GM23338 (cell line): Measurements from ENCODE around the gene ZFC3H1. TPM values are rescaled to one million over a fixed set of nuclear protein-coding genes. Genes with fewer than 3 reads are reported as not detected.

Experiments
- ATAC-seq: fragments of 200-7000 bp; cut with Tn5 transposase; 3 replicates; pipeline ENCODE4 v1.9.1; 2020
- DNase-seq: peaks from one replicate; pipeline ENCODE4 v3.0.0-alpha.2; 2015; ENCODE audit warnings: low spot score
- H2AFZ ChIP-seq: fragments of 200-600 bp; sonication (generic); 2 replicates; pipeline ENCODE4 v1.8.0; 2016; ENCODE audit warnings: antibody characterized with exemption, mild to moderate bottlenecking, moderate library complexity
- H3F3A ChIP-seq: fragments of 200-600 bp; sonication (generic); replicated peaks from 2 replicates; pipeline ENCODE4 v1.8.0; 2017; ENCODE audit warnings: antibody characterized with exemption, mixed run types, low read depth
- H3K27ac ChIP-seq: fragments of 200-600 bp; sonication (generic); 2 replicates; pipeline ENCODE4 v1.6.1; 2016; ENCODE audit warnings: low read depth
- H3K27me3 ChIP-seq: fragments of 200-600 bp; sonication (generic); 2 replicates; pipeline ENCODE4 v1.8.0; 2016; ENCODE audit warnings: mild to moderate bottlenecking, mixed run types, moderate library complexity; ENCODE audit not compliant: insufficient read depth
- H3K36me3 ChIP-seq: fragments of 200-600 bp; sonication (generic); 2 replicates; pipeline ENCODE4 v1.8.0; 2016; ENCODE audit warnings: mild to moderate bottlenecking; ENCODE audit not compliant: insufficient read depth
- H3K4me1 ChIP-seq: fragments of 200-600 bp; sonication (generic); 2 replicates; pipeline ENCODE4 v1.8.0; 2016; ENCODE audit warnings: mild to moderate bottlenecking, moderate library complexity; ENCODE audit not compliant: insufficient read depth
- H3K4me2 ChIP-seq: fragments of 200-600 bp; sonication (generic); 2 replicates; pipeline ENCODE4 v1.7.1; 2017; ENCODE audit warnings: mixed run types
- H3K4me3 ChIP-seq: fragments of 200-600 bp; sonication (generic); 2 replicates; pipeline ENCODE4 v1.6.1; 2016; ENCODE audit warnings: mixed run types
- H3K79me2 ChIP-seq: fragments of 200-600 bp; sonication (generic); replicated peaks from 2 replicates; pipeline ENCODE4 v1.8.0; 2017; ENCODE audit warnings: mild to moderate bottlenecking; ENCODE audit not compliant: insufficient read depth
- H3K9me2 ChIP-seq: fragments of 200-600 bp; sonication (generic); 2 replicates; pipeline ENCODE4 v1.8.0; 2017; ENCODE audit not compliant: insufficient read depth
- H4K20me1 ChIP-seq: fragments of 200-600 bp; sonication (generic); replicated peaks from 2 replicates; pipeline ENCODE4 v1.8.0; 2017; ENCODE audit warnings: mild to moderate bottlenecking; ENCODE audit not compliant: insufficient read depth
- H3K27ac Mint-ChIP-seq: 2 replicates; pipeline ENCODE4 v1.8.0; 2020; ENCODE audit warnings: inconsistent platforms, mild to moderate bottlenecking, moderate library complexity, mixed read lengths
- H3K27me3 Mint-ChIP-seq: 3 replicates; pipeline ENCODE4 v1.8.0; 2022; ENCODE audit warnings: low read depth, mild to moderate bottlenecking, moderate library complexity, mixed read lengths, inconsistent platforms; ENCODE audit not compliant: insufficient read depth, poor library complexity
- H3K36me3 Mint-ChIP-seq: 3 replicates; pipeline ENCODE4 v1.8.0; 2021; ENCODE audit warnings: low read depth, mild to moderate bottlenecking, inconsistent platforms, moderate library complexity, mixed read lengths
- H3K4me1 Mint-ChIP-seq: 3 replicates; pipeline ENCODE4 v1.8.0; 2020; ENCODE audit warnings: mild to moderate bottlenecking, inconsistent platforms, mixed read lengths
- H3K4me3 Mint-ChIP-seq: 3 replicates; pipeline ENCODE4 v1.8.0; 2021; ENCODE audit warnings: moderate library complexity, mild to moderate bottlenecking, inconsistent platforms, mixed read lengths
- H3K9me3 Mint-ChIP-seq: 3 replicates; pipeline ENCODE4 v1.8.0; 2020; ENCODE audit warnings: moderate library complexity, mild to moderate bottlenecking, inconsistent platforms, mixed read lengths
- CREB1 ChIP-seq: fragments of 250-450 bp; sonication (Bioruptor Pico); IDR thresholded peaks from 2 replicates; pipeline ENCODE4 v1.5.0; 2020; ENCODE audit warnings: low read depth, mild to moderate bottlenecking, moderate library complexity
- ETS1 ChIP-seq: IDR thresholded peaks from 2 replicates; pipeline ENCODE4 v1.6.1; 2016; ENCODE audit warnings: antibody characterized with exemption
- EZH2 ChIP-seq: fragments of 200-600 bp; sonication (generic); IDR thresholded peaks from one replicate; pipeline ENCODE4 v1.8.0; 2017; ENCODE audit warnings: antibody characterized with exemption, mild to moderate bottlenecking, low read depth; ENCODE audit not compliant: unreplicated experiment
- EZH2phosphoT487 ChIP-seq: fragments of 200-600 bp; sonication (generic); IDR thresholded peaks from one replicate; pipeline ENCODE4 v1.8.1; 2018; ENCODE audit warnings: antibody characterized with exemption; ENCODE audit not compliant: unreplicated experiment
- JUNB ChIP-seq: IDR thresholded peaks from one replicate; pipeline ENCODE4 v1.6.1; 2016; ENCODE audit warnings: antibody characterized with exemption; ENCODE audit not compliant: unreplicated experiment
- NANOG ChIP-seq: IDR thresholded peaks from 2 replicates; pipeline ENCODE4 v1.6.1; 2016; ENCODE audit warnings: antibody characterized with exemption, borderline replicate concordance
- POLR2AphosphoS5 ChIP-seq: IDR thresholded peaks from 2 replicates; pipeline ENCODE4 v1.6.1; 2016; ENCODE audit warnings: antibody characterized with exemption, low read depth
- REST ChIP-seq: IDR thresholded peaks from one replicate; pipeline ENCODE4 v1.6.1; 2018; ENCODE audit warnings: antibody characterized with exemption; ENCODE audit not compliant: unreplicated experiment
- STAT1 ChIP-seq: IDR thresholded peaks from one replicate; pipeline ENCODE4 v1.6.1; 2016; ENCODE audit warnings: antibody characterized with exemption; ENCODE audit not compliant: unreplicated experiment
- ZNF114 ChIP-seq: fragments of 250-450 bp; sonication (Bioruptor Pico); IDR thresholded peaks from 2 replicates; pipeline ENCODE4 v1.5.0; 2020; ENCODE audit warnings: mild to moderate bottlenecking, moderate library complexity
- ZNF331 ChIP-seq: fragments of 250-450 bp; sonication (Bioruptor Pico); IDR thresholded peaks from 2 replicates; pipeline ENCODE4 v1.5.0; 2020; ENCODE audit warnings: low read depth, mild to moderate bottlenecking, moderate library complexity
- polyA plus RNA-seq: library from polyadenylated mRNA; unstranded; fragments of >200 nt; fragmentation: Nextera tagmentation; extraction: Ambion mirVana; gene quantifications from 2 replicates; pipeline ENCODE4 v1.2.1, GENCODE V29; 2016
- total RNA-seq: library from RNA; depleted of rRNA; stranded (reverse); fragments of >200 nt; shearing (Covaris generic); gene quantifications from 2 replicates; pipeline ENCODE4 v1.2.3, GENCODE V29; 2014
- TF ChIP-seq, protein P1 (sequence below), 2 experiments: fragments of 200-600 bp in 1 of 2; sonication (generic) in 1 of 2; conservative IDR thresholded peaks; 2 replicates each; pipeline versions ENCODE4 v1.5.1 to v1.6.1; 2016 to 2017; ENCODE audit warnings: antibody characterized with exemption in 2 of 2, low read depth in 2 of 2, mild to moderate bottlenecking in 2 of 2, moderate library complexity in 1 of 2
- TF ChIP-seq, protein P2 (sequence below): fragments of 250-450 bp; sonication (Bioruptor Pico); IDR thresholded peaks from 2 replicates; pipeline ENCODE4 v1.5.0; 2020; ENCODE audit warnings: mild to moderate bottlenecking, moderate library complexity

The ZFC3H1 gene
- total and polyA plus RNA-seq, 2 experiments from 2014 or later = 30.3 to 46.2 TPM

GRCh38 chr12:71704920-71705319 is 41.3 kb upstream of the ZFC3H1 start:
- Histone ChIP-seq H3K36me3 (no peaks in the 10 kb centered on the region; the same call in 1 of the 2 replicates), H3K4me2 (no peak overlapping the region), H3K4me3 (no peak overlapping the region), H2AFZ (no peak overlapping the region), H3K27me3 (no peaks in the 10 kb centered on the region), H3F3A (no peaks in the 10 kb centered on the region), H3K4me1 (peaks cover 20% of the 10 kb centered on the region), H3K27ac (no peak overlapping the region), H3K79me2 (no peaks in the 10 kb centered on the region), H4K20me1 (no peaks in the 10 kb centered on the region), H3K9me2 (no peaks in the 10 kb centered on the region)
- Mint-ChIP-seq H3K27ac (no peak overlapping the region), H3K4me1 (peaks cover 12% of the 10 kb centered on the region), H3K27me3 (no peaks in the 10 kb centered on the region), H3K9me3 (no peaks in the 10 kb centered on the region), H3K36me3 (peaks cover 4% of the 10 kb centered on the region; the same call in 2 of the 3 replicates), H3K4me3 (no peak overlapping the region)
- TF ChIP-seq EZH2phosphoT487 (no peak), NANOG (no peak), CREB1 (CRISPR knock-in tag) (no peak), JUNB (no peak), ZNF331 (CRISPR knock-in tag) (no peak), REST (no peak), POLR2AphosphoS5 (no peak), ETS1 (no peak), EZH2 (no peak), ZNF114 (CRISPR knock-in tag) (no peak), STAT1 (no peak)
- TF ChIP-seq, protein P1, sequence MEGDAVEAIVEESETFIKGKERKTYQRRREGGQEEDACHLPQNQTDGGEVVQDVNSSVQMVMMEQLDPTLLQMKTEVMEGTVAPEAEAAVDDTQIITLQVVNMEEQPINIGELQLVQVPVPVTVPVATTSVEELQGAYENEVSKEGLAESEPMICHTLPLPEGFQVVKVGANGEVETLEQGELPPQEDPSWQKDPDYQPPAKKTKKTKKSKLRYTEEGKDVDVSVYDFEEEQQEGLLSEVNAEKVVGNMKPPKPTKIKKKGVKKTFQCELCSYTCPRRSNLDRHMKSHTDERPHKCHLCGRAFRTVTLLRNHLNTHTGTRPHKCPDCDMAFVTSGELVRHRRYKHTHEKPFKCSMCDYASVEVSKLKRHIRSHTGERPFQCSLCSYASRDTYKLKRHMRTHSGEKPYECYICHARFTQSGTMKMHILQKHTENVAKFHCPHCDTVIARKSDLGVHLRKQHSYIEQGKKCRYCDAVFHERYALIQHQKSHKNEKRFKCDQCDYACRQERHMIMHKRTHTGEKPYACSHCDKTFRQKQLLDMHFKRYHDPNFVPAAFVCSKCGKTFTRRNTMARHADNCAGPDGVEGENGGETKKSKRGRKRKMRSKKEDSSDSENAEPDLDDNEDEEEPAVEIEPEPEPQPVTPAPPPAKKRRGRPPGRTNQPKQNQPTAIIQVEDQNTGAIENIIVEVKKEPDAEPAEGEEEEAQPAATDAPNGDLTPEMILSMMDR (conservative IDR thresholded peaks at IDR 0.05; ENCODE audit: low read depth in 2 of 2) = no peak
- TF ChIP-seq, protein P2, sequence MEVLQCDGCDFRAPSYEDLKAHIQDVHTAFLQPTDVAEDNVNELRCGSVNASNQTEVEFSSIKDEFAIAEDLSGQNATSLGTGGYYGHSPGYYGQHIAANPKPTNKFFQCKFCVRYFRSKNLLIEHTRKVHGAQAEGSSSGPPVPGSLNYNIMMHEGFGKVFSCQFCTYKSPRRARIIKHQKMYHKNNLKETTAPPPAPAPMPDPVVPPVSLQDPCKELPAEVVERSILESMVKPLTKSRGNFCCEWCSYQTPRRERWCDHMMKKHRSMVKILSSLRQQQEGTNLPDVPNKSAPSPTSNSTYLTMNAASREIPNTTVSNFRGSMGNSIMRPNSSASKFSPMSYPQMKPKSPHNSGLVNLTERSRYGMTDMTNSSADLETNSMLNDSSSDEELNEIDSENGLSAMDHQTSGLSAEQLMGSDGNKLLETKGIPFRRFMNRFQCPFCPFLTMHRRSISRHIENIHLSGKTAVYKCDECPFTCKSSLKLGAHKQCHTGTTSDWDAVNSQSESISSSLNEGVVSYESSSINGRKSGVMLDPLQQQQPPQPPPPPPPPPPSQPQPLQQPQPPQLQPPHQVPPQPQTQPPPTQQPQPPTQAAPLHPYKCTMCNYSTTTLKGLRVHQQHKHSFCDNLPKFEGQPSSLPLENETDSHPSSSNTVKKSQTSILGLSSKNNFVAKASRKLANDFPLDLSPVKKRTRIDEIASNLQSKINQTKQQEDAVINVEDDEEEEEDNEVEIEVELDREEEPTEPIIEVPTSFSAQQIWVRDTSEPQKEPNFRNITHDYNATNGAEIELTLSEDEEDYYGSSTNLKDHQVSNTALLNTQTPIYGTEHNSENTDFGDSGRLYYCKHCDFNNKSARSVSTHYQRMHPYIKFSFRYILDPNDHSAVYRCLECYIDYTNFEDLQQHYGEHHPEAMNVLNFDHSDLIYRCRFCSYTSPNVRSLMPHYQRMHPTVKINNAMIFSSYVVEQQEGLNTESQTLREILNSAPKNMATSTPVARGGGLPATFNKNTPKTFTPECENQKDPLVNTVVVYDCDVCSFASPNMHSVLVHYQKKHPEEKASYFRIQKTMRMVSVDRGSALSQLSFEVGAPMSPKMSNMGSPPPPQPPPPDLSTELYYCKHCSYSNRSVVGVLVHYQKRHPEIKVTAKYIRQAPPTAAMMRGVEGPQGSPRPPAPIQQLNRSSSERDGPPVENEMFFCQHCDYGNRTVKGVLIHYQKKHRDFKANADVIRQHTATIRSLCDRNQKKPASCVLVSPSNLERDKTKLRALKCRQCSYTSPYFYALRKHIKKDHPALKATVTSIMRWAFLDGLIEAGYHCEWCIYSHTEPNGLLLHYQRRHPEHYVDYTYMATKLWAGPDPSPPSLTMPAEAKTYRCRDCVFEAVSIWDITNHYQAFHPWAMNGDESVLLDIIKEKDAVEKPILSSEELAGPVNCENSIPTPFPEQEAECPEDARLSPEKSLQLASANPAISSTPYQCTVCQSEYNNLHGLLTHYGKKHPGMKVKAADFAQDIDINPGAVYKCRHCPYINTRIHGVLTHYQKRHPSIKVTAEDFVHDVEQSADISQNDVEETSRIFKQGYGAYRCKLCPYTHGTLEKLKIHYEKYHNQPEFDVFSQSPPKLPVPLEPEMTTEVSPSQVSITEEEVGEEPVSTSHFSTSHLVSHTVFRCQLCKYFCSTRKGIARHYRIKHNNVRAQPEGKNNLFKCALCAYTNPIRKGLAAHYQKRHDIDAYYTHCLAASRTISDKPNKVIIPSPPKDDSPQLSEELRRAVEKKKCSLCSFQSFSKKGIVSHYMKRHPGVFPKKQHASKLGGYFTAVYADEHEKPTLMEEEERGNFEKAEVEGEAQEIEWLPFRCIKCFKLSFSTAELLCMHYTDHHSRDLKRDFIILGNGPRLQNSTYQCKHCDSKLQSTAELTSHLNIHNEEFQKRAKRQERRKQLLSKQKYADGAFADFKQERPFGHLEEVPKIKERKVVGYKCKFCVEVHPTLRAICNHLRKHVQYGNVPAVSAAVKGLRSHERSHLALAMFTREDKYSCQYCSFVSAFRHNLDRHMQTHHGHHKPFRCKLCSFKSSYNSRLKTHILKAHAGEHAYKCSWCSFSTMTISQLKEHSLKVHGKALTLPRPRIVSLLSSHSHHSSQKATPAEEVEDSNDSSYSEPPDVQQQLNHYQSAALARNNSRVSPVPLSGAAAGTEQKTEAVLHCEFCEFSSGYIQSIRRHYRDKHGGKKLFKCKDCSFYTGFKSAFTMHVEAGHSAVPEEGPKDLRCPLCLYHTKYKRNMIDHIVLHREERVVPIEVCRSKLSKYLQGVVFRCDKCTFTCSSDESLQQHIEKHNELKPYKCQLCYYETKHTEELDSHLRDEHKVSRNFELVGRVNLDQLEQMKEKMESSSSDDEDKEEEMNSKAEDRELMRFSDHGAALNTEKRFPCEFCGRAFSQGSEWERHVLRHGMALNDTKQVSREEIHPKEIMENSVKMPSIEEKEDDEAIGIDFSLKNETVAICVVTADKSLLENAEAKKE (CRISPR knock-in tag) = no peak
- DNase-seq = no peak
- no peak for ATAC-seq
